NCI-H128 (cell line): ENCODE results near the gene USP5.
"Not testable (repeated sequence)": the region's sequence is repeated elsewhere in the genome, so short reads cannot be mapped to it uniquely, and the experiment has no call there.

Experiments
- DNase-seq: peaks from one replicate; lab custom pipeline; 2025; ENCODE audit not compliant: unreplicated experiment; lab: John Stamatoyannopoulos, UW

The USP5 gene

GRCh38 chr12:6863033-6863432 lies 11.1 kb downstream of the USP5 start:
- no peak for DNase-seq

GRCh38 chr12:6863586-6864321 lies 11.8 kb downstream of the USP5 start:
- DNase-seq: no peak

DNA sequence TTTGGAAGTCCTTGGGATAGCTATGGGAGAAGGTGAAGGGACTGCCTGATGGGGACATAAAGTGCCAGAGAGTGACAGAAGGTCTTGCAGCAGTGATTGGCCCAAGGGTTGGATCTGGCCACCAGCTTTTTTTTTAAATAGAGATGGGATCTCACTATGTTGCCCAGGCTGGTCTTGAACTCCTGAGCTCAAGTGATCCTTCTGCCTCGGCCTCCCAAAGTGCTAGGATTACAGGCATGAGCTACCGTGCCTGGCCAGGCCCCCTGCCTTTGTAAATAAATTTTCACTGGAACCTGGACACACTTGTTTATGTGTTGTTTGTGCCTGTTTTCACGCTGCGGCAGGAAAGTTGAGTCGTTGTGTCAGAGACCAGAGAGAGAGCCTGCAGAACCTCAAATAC lies 13.4 kb downstream of the USP5 start:
- not testable (repeated sequence) for DNase-seq

DNA sequence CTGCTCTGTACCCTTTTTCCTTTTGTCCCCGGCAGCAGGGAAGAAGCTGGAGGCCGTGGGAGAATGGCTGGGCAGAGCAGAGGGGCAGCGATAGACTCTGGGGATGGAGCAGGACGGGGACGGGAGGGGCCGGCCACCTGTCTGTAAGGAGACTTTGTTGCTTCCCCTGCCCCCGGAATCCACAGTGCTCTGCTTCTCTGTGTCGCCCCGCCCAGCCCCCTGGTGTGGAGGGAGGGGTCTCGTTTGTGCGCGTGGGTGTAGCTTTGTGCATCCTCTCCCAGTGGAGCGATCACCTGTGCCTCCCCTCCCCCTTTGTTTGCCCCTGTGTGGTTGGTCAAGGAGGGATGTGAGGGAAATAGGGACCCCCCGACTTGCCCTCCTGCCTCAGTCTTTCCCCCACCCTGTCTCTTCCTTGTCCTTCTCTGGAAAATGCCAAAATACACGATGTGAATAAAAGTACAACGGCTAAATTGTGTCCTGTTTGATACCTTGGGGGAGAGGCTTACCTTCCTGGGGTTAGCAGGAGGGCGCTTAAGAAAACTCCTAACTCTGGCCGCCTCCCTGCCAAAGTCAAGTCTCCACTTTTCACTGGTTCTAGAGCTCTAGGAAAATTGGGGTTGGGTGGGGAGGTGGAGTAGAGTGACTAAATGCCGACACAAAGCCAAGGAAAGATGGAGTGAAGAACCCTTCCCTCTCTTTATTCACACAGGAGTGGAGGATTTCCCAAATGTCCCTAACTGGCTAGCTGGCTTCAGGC lies 14.4 kb downstream of the USP5 start:
- no peak for DNase-seq

DNA sequence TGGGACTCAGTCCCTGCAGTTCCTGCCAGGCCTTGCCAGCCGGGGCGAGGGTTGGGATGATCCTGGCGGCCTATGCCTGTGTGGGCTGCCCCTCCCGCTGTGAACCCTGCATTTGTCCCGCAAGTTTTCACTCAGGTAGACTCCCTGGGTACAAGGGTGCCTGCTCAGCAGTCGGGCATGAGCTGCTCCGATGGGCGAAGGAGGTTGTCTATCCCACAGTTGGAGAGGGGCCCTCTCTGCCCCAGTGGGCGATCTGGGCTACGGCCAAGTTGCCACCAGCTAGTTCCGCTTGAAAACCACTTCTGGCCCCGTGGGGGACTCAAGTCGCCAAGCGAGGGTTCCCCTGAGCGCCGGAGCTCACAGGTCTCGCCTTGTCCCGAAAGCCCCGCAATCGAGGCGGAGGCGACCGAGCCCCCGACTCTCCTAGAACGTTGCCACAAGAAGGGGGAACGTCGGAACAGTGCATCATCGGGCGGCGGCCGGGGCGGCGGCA lies 15.0 kb downstream of the USP5 start:
- DNase-seq: no peak

- DNase-seq: peak; percentile 59
Measured at GRCh38 chr12:6867413-6868210, 15.7 kb downstream of the USP5 start, which contains the start of gene TPI1. Gene TPI1 (plus strand): TSS chr12:6867531. CDS start chr12:6867567, 36 bp downstream.

DNA sequence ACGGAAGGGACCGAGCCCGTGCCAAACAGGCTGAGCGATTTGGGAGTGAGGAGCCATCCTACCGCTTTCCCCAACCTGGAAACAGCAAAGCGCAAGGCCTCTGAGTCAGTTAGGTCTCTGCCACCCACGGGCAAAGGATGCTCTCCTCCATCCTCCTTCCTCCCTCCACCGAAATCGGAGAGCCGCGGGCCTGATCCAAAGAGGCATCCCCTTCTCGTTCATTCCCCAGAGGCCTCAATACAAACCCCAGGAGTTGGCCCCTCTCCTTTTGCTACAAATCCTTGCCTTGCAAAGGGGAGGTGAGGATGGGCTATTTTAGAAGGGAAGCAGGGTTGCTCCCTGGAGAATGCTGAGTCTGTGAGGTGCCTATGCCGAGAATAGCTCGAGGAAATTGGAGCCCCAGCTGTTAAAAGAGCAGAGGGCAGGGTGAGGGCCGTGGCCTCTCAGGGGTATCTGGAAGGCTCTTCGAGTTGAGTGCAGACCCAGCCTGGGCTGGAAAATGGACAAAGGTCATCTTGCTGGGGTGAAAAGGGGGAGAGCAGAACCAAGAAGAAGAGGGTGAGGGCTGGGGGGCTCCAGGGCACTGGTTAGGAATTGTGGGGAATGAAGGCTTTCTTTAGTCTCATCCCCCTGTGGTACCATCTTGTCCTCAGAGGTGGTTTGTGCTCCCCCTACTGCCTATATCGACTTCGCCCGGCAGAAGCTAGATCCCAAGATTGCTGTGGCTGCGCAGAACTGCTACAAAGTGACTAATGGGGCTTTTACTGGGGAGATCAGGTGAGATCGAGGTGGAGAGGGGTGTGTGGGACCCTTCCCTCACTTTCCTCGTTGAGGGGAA lies 16.5 kb downstream of the USP5 start:
- DNase-seq: no peak

DNA sequence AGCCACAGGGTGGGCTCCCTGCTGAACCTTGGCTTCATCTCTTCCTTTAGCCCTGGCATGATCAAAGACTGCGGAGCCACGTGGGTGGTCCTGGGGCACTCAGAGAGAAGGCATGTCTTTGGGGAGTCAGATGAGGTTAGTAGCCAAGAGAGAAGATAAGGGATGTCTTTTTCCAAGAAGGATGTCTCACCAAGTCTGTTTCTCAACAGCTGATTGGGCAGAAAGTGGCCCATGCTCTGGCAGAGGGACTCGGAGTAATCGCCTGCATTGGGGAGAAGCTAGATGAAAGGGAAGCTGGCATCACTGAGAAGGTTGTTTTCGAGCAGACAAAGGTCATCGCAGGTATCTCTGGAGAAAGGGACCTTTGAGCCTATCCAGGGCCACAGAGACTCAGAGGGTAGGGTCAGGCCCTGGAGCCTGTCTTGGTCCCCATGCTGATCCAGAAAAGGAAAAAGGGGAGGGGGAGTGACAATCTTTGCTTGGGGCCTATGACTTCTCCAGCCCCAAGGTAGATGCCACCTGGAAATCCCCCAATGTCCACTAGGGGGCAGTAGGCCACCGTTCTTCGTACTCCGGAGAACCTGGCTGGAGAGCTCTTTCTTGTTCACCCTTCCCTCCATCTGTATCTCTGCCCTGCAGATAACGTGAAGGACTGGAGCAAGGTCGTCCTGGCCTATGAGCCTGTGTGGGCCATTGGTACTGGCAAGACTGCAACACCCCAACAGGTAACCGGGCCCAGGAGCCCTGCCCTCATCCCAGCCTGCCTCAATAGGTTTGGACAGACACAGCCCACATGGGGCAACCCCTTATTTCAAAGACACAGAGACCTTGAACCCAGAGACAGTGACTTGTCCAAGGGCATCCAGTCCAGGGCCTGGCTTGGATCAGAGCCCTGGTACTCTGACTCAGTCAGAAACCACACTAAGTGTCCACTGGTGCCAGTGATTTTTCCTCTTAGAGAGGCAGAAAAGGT lies 17.4 kb downstream of the USP5 start:
- peak; percentile 70 for DNase-seq

GRCh38 chr12:6870304-6870703 lies 18.4 kb downstream of the USP5 start:
- not testable (repeated sequence) for DNase-seq

DNA sequence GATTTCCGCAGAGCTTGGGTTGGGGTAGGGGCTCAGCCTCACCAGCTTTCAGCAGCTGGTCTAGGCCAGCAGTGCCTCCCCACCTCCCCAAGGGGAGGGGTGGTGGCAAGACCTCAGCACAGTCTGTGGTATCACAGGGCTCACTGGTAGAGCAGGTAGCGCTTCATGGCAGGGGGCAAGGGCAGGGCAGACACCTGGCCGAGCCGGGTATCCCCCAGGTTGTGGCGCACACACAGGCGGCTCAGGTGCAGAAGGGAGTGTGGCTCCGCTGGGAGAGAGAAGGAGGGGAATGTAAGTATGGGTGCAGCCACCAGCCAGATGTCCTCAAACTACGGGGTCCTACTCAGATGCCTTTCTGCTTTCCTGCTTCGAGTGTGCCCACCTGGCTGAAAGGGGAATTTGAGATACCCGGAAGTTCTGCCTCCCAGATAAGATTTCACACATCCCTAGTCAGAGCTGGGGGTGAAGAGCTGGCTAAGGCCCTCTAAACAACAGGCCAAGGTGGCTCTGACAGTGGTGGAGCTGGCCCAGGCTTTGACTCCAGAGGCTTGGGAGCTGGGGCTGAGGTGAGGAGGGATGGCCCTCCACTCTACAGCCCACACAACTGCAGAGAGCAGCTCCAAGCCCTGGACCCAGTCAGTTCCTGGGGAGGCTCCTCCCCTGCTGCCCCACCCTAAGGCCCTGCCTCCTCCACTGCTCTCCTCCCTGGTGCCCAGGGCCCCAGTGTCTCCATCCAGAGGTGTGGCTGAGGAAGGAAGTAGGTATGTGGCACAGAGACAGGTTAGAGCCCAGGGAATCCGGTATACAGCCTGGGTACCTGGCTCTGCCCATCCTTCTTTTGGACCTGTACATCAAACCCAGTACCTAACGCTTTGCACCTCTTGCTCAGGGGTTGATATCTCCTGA lies 19.4 kb downstream of the USP5 start:
- no peak for DNase-seq

DNA sequence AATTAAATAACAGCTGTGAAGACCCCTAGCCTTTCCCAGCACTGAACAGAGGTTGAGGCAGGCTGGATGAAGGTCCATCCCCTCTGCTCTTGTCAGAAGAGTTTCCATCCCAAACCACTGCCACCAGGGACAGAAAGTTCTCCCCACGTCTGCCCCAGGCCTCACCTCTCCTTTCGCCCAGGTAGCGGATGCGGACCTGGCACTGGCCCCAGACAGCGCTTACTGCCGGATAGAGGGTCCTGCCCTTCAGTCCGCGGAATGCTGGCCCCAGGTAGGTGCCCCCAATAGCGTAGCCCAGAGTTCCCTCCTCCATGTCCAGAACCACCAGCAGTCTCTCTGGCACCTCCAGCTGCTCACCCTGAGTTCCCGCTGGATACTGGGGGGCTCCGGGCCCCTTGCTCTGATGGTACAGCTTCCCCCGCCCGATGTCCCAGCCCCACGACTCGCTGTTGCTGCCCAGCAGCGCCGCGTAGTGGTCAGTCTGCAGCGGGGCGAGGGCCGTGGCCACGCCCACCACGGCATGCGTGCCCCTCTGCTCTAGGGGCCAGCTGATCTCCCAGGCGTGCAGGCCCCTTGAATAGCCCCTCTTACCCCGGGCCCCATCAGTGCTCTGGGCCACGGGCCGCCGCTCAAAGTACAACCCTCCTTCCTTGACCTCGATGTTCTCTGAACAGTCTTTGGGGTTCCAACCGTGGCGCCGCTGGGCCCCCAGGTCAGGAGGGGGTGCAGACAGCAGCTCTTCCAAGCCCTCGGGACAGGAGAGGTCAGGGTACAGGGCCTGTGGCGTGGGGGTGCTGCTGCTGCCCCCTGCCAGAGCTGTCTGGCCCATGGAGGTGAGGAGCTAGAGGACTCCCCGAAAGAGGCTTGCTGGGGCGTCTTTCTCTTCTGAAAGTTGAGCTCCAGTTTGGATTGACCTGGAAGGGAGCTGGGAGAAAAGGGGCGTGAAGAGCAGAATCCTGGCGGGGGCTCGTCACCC lies 20.4 kb downstream of the USP5 start:
- DNase-seq: peak; percentile 75

- peak; percentile 95 for DNase-seq
Measured at GRCh38 chr12:6873094-6874014, 21.4 kb downstream of the USP5 start, which contains the start of gene SPSB2. Gene SPSB2 (minus strand): TSS chr12:6873303. CDS start chr12:6872901, 402 bp downstream.

GRCh38 chr12:6874015-6874368 lies 22.0 kb downstream of the USP5 start:
- not testable (repeated sequence) for DNase-seq

GRCh38 chr12:6879824-6880223 lies 27.9 kb downstream of the USP5 start:
- not testable (repeated sequence) for DNase-seq

DNA sequence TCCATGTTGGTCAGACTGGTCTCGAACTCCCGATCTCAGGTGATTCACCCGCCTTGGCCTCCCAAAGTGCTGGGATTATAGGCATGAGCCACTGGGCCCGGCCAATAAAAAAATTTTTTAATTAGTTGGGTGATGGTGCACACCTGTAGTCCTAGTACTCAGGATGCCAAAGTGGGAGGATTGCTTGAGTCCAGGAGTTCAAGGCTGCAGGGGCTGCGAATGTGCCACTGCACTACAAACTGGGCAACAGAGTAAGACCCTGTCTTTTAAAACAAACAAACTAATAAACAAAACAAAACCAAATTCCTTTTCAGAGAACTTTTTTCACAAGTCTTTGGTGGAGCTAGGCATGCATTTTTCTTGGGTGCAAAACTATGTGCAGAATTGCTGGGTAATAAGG lies 31.3 kb downstream of the USP5 start:
- no peak for DNase-seq

GRCh38 chr12:6883683-6884082 lies 31.7 kb downstream of the USP5 start:
- DNase-seq: no peak
